Mesodermal cell (in vitro differentiated cells): ENCODE data around the gene CD46.

ENCODE experiments used
- H3K27ac ChIP-seq: 2 replicates; pipeline ENCODE4 v1.7.0; 2013; ENCODE audit warnings: mild to moderate bottlenecking, low read depth, low read length, moderate library complexity; ENCODE audit not compliant: severe bottlenecking
- H3K36me3 ChIP-seq: 2 replicates; pipeline ENCODE4 v1.7.1; 2013; ENCODE audit warnings: mild to moderate bottlenecking, low read length, moderate library complexity; ENCODE audit not compliant: control insufficient read depth, insufficient read depth
- H3K4me1 ChIP-seq: one replicate; pipeline ENCODE4 v1.7.1; 2013; ENCODE audit warnings: mild to moderate bottlenecking, low read length; ENCODE audit not compliant: insufficient read depth, control insufficient read depth, poor library complexity, severe bottlenecking
- H3K4me3 ChIP-seq: 2 replicates; pipeline ENCODE4 v1.7.0; 2013; ENCODE audit warnings: low read length, control low read depth, mild to moderate bottlenecking; ENCODE audit not compliant: insufficient read depth, poor library complexity, severe bottlenecking; ENCODE audit errors: extremely low read depth
- H3K9me3 ChIP-seq: 2 replicates; pipeline ENCODE4 v1.7.1; 2013; ENCODE audit warnings: mild to moderate bottlenecking, low read length, moderate library complexity; ENCODE audit not compliant: control insufficient read depth
- WGBS, 2 experiments: methylation state at CpG; one replicate each; pipeline ENCODE4 v1.1.5; 2013; ENCODE audit warnings: missing lambda C conversion rate in 2 of 2; ENCODE audit not compliant: insufficient coverage in 2 of 2; 5-methylcytosine and 5-hydroxymethylcytosine counted together

Gene CD46

DNA sequence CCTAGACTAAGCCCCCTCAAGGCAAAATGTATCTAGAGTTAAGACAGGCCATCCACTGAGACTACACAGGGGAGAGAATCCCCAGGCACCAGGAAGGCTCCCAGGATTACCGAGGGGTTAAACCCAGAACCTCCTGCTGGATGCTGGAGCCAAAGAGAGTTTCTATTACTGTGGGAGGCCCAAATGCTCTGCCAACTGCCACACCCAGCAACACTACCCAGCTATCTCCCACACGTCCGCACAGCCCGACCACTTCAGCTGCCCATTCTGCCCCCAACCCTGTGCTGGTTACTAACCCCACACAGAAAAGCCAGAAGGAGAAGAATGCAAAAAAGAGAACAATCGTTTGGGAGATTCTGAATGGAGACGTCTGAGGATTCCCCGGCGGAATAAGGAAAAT lies 63.6 kb downstream of the CD46 start:
- 87 to 96% methylated on average over 4 of the region's 8 CpGs for WGBS, 2 experiments
- H3K4me1 ChIP-seq, result peaks cover 18% of the 10 kb centered on the region
- H3K9me3 ChIP-seq, result no peaks in the 10 kb centered on the region
- no peak overlapping the region for H3K4me3 ChIP-seq
- no peaks in the 10 kb centered on the region for H3K36me3 ChIP-seq
- no peak overlapping the region for H3K27ac ChIP-seq

DNA sequence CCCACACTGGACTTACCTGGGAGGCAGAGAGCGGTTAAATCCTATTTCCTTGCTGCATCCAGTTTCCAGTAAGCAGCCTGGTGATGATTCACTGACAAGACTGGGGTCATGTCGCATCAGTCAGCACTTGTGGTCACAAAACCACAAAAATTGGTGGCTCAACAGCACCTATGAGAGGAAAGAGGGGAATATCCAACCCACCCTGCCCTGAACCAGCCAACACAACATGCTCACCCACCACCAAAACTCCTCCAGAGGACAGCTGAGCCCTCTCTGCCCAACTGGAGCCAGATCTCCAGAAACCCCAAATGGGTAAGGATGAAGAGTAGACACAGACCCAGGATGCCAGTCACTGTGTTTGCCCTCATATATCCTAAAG lies 64.0 kb downstream of the CD46 start:
- Histone ChIP-seq H3K4me1 (peaks cover 17% of the 10 kb centered on the region), H3K4me3 (no peak overlapping the region), H3K36me3 (no peaks in the 10 kb centered on the region), H3K9me3 (no peaks in the 10 kb centered on the region), H3K27ac (no peak overlapping the region)
- WGBS, 2 experiments, result 90 to 95% methylated on average over 2 of the region's 2 CpGs

DNA sequence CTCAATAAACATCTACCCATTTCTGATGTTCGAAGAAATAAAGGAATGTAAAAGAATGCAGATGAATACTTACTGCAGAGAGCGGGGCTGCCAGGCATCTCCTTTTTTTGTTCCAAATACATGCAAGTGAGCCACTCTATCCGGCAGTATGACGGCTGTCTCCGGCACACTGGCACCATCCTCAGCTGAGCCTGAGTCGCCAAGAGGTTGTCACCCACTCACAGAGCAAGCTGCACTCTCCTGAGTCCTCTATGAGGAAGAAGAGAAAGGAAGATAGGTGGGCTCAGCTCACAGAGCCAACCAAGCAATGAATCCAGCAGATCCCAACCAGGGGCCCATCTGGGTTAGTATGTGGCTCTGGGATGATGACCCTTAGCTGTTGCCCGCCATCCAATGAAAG lies 65.3 kb downstream of the CD46 start:
- Histone ChIP-seq H3K36me3 (no peaks in the 10 kb centered on the region), H3K27ac (no peak overlapping the region), H3K4me1 (peaks cover 17% of the 10 kb centered on the region), H3K4me3 (no peak overlapping the region), H3K9me3 (no peaks in the 10 kb centered on the region)
- WGBS, 2 experiments, result 88 to 94% methylated on average over 5 of the region's 7 CpGs

DNA sequence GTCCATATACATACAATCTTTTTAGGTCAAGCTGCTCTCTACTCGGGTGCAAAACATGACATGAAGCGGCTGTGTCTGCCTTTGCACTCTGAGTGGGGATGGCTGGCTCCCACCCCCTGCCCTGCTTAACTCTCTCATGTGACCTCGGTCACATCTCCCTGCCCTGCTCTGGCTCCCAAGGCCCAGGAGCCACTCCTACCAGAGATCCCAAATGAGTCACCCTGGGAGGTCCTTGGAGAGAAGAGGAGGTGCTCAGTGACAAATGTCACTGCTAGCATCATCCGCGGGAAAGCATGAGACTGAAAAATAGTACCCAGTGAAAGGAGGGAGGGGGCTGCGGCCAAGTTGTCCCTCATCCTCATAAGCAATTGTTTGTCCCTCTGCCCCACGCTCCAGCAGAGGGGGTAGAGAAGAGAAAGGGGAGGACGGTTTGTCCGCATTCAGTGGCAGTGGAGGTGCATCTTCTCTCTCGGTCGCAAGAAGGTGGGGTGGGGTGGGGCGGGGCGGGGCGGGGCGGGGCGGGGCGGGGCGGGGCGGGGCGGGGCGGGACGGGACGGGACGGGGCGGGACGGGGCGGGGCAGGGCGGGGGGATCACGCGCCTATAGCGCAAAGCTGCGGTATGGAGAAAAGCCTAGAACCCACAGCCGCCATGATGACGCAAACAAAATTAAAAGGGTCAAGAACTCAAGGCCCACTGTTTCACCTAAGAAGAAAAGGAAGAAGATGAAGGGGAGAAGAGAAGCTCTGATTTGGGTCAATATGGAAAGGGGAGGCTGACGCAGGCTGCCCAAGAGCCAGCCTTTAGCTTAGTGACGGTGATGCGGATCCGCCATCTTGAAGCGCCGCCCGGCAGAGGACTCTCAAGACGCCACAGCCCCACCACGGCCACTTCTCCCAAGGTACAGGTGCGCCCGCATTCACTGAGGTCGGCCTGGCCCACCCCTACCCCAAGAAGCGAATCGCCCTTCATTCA lies 66.2 kb downstream of the CD46 start:
- 96 to 97% methylated on average over 18 to 23 of the region's 48 CpGs for WGBS, 2 experiments
- H3K4me1 ChIP-seq, result peaks cover 17% of the 10 kb centered on the region
- H3K27ac ChIP-seq, result peak overlapping the region; percentile 76
- no peak overlapping the region for H3K4me3 ChIP-seq
- no peaks in the 10 kb centered on the region for H3K36me3 ChIP-seq
- no peaks in the 10 kb centered on the region for H3K9me3 ChIP-seq

DNA sequence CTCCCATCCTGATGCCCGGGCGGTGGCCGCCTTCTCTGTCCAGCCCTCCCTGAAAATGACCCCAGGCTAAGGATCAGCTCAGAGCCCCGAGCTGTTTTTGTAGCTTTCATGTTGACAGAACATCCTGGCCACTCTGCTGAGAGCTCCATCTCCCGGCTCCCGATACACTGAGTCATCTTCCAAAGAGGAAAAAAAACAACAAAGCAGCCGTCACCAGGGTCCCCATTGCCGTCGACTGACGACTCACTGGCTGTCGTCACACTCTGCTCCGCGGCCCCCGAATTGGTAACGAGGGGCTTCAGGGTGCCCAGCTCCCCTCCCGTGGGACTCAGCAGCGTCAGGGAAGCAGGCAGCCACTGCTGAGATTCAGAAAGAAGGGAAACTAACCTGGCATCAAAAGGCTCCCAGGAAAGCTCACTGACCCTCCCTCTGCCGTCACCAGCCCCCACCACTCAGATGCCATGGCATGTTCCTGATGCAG lies 67.2 kb downstream of the CD46 start:
- H3K36me3 ChIP-seq, result no peaks in the 10 kb centered on the region
- no peaks in the 10 kb centered on the region for H3K9me3 ChIP-seq
- peaks cover 17% of the 10 kb centered on the region for H3K4me1 ChIP-seq
- H3K27ac ChIP-seq, result peak overlapping the region; percentile 76
- no peak overlapping the region for H3K4me3 ChIP-seq
- 30 to 51% methylated on average over 14 to 17 of the region's 18 CpGs for whole genome bisulfite sequencing, 2 experiments

DNA sequence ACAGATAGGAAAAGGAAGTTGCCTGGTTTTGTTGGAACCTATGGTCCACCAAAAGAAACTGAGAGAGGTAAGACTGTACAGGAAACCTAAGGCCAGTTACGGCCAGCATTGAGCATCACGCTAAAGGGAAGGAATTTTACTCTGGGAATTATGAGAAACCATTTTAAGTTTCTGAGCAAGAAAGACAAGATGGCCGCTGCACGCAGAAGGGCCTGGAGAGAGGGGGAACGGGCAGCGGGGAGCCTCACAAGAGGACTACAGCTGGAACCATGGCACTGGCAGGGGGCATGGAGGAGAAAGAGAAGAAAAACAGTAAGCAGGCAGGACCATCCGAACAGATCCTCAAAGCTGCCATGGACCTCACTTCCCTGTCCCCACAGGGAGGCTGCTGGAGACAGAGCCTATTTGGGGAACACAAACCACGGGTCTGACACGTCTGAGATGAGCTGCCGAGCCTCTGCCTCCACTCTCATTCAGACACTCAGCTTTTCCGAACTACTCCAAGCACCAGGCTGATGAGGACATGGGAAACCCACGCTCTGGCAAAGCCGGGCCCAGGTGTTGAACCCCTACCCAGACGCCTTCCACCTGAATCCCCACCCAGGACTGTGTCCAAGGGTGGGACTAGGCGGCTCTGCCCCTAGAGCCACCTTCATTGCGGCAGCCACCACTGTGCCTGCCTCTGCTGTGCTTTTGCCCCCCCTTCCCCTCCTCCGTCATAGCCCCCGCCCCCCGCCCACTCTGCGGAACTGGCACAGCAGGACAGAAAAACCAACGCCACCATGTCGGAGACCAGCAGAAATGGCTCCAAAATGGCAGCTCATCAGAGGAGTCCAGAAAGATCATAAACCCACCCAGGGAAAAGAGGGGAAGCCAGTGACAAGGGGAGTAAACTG lies 69.0 kb downstream of the CD46 start:
- H3K4me3 ChIP-seq, result no peak overlapping the region
- H3K27ac ChIP-seq, result no peak overlapping the region
- WGBS, 2 experiments, result 90 to 95% methylated on average over 12 to 17 of the region's 22 CpGs
- H3K9me3 ChIP-seq, result no peaks in the 10 kb centered on the region
- no peaks in the 10 kb centered on the region for H3K36me3 ChIP-seq
- H3K4me1 ChIP-seq, result peaks cover 26% of the 10 kb centered on the region

DNA sequence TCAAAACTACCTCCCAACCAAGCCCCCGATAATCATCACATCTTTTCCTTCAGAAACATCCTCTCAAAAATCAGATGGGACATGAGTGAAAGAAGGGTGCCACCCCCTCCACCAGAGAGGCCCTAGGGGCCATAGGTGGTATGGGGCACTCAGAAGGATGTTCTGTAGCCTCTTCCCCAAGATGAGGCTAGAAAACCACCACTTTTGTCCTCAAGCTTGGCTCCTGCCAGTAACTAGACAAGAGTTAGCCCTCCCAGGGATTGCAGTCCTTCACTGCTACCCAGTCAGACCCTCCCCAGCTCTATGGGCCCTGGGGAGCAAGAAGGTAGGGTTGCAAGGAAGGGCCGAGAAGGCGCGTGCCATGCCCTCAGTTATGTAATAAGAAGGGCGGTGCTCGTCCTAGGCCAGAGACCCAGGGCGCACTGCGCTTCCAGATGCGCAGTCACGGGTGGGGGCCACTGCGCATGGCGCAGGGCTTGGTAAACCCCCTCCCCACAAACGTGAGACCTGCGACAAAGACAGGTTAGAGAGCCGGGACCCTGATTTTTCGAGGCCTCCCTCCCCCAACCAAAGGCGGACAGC lies 69.7 kb downstream of the CD46 start:
- peaks cover 29% of the 10 kb centered on the region for H3K4me1 ChIP-seq
- WGBS, 2 experiments, result 96 to 98% methylated on average over 13 to 16 of the region's 17 CpGs
- H3K27ac ChIP-seq, result no peak overlapping the region
- no peaks in the 10 kb centered on the region for H3K36me3 ChIP-seq
- no peaks in the 10 kb centered on the region for H3K9me3 ChIP-seq
- no peak overlapping the region for H3K4me3 ChIP-seq

DNA sequence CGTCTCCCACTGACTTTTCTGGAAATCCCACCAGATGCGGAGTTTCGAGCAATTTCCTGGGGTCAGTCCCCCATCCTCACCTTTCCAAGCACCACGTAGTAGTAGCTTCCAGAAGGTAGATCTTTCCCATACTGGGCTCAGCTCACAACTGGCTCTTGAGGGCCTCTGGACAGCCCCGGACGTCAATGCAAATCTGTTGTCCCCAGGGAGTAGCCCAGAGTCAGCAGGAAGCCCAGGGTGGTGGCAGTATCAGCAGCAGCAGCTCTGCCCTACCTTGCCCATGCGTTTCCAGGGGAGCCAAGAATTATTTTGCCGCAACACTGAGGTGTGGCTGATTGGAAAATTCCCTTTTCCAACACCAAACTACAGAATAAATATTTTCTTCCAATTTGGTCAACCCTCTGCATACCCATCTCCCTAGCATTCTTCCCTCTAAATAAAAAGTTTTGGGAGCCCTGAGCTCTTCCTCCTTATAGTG lies 70.3 kb downstream of the CD46 start:
- 89 to 94% methylated on average over 6 to 8 of the region's 8 CpGs for WGBS, 2 experiments

DNA sequence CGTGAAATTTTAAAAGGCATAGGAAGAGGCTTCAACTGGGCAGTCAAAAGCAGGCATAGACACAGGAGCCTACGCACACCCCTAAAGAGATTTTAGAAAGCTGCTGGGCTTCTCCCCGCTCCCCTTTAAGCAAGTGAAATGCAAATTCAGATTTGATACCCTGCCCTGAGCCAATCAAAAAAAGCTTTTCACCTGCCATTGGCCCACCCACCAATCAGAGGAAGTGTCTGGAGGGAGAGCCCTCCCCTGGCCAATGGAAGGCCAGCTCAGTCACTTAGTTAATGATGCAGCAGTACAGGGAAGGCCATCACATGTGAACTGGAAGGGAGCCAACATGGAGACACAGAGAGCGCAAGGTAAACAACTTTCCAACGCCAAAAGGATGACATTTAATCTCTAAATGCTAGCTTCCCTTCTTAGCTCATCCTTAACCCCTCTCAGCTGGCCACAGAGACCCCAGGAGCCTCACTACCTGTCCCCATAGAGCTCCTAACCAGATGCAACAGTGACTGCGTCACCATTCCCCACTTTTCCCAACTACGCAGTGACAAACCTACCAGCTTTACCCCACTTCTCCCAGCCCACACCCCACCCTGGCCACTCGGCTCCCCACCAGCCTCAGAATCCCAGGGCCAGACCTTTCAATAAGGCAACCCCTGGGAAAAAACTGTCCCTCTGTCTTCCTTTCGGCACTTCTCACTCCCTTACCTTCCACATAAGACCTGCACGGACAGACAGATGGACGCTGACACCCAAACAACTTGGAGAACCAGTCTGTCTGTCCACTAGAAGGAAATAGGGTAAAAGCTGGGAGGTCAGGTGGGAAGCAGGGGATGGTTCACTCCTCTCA lies 71.0 kb downstream of the CD46 start:
- Histone ChIP-seq H3K9me3 (no peaks in the 10 kb centered on the region), H3K27ac (no peak overlapping the region), H3K4me3 (no peak overlapping the region), H3K36me3 (no peaks in the 10 kb centered on the region), H3K4me1 (peaks cover 38% of the 10 kb centered on the region)
- WGBS, 2 experiments, result 87 to 98% methylated on average over 4 to 7 of the region's 11 CpGs

More for the DNA sequence above, 70.3 kb downstream of the CD46 start:
- Histone ChIP-seq H3K36me3 (no peaks in the 10 kb centered on the region), H3K27ac (no peak overlapping the region), H3K4me1 (peaks cover 35% of the 10 kb centered on the region), H3K9me3 (no peaks in the 10 kb centered on the region), H3K4me3 (no peak overlapping the region)

DNA sequence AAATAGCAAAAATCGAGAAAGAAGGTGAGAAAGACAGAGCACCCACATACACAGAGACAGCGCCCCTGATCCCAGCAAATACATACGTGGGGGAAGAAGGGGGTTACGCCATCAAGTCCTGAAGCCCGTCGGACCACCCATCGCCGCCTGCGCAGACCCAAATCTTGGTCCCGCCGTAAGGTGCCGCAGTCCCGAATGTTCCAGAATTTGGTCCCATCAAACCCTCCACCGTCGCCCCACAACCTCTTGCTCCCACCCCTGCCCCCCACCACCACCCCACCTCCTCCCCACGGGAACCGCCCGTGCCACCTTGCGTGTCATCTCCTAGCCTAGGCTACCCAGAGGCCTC lies 71.7 kb downstream of the CD46 start:
- Histone ChIP-seq H3K4me3 (no peak overlapping the region), H3K36me3 (no peaks in the 10 kb centered on the region), H3K27ac (no peak overlapping the region), H3K9me3 (no peaks in the 10 kb centered on the region), H3K4me1 (peaks cover 39% of the 10 kb centered on the region)
- WGBS, 2 experiments, result 83 to 96% methylated on average over 9 to 12 of the region's 19 CpGs
